NCI-H510A treated with DMSO at 0.1 percent for 48 hours (cell line): ENCODE data around the gene SBK1.
"Not testable (repeated sequence)": the region's sequence is repeated elsewhere in the genome, so short reads cannot be mapped to it uniquely, and the experiment has no call there.

Source experiments
- DNase-seq: peaks from one replicate; lab custom pipeline; 2025; lab: John Stamatoyannopoulos, UW

The SBK1 gene

GRCh38 chr16:28335678-28336077 lies 43.4 kb downstream of the SBK1 start:
- not testable (repeated sequence) for DNase-seq

GRCh38 chr16:28336940-28337710 lies 44.8 kb downstream of the SBK1 start:
- not testable (repeated sequence) for DNase-seq

- DNase-seq, result not testable (repeated sequence)
These were observed 45.9 kb downstream of the SBK1 start for GRCh38 chr16:28338230-28338629.

GRCh38 chr16:28362600-28362999 lies 70.3 kb downstream of the SBK1 start:
- not testable (repeated sequence) for DNase-seq

GRCh38 chr16:28363408-28363807 lies 71.1 kb downstream of the SBK1 start, which contains the start of gene NPIPB6:
Gene NPIPB6, minus strand, starts transcription at chr16:28363508. Its CDS starts 686 bp downstream, at chr16:28362822.
- not testable (repeated sequence) for DNase-seq

GRCh38 chr16:28364268-28365173 lies 72.2 kb downstream of the SBK1 start:
- not testable (repeated sequence) for DNase-seq

GRCh38 chr16:28367926-28368325 lies 75.6 kb downstream of the SBK1 start:
- DNase-seq, result not testable (repeated sequence)
